WTC11 (cell line): ENCODE results near the gene LAMA5. TPM values are rescaled to one million over a fixed set of nuclear protein-coding genes. Genes with fewer than 3 reads are reported as not detected.

Experiments used
- ATAC-seq: fragments of 200-7000 bp; cut with Tn5 transposase; 2 replicates; pipeline ENCODE4 v1.10.0; 2021; ENCODE audit warnings: mild to moderate bottlenecking, moderate library complexity
- CTCF ChIA-PET: fragments of 300-600 bp; sonication (Branson Sonifier 250); formaldehyde crosslinking; loops from one replicate; lab custom pipeline; 2021; ENCODE audit warnings: antibody characterized with exemption; lab: Charles Lee
- POLR2A ChIA-PET: fragments of 350-600 bp; sonication (Branson Sonifier 250); formaldehyde crosslinking; loops from one replicate; lab custom pipeline; 2021; ENCODE audit warnings: antibody characterized with exemption; lab: Charles Lee
- DNase-seq: peaks from one replicate; pipeline ENCODE4 v3.0.0; 2021; ENCODE audit warnings: low spot score
- H3K27ac Mint-ChIP-seq: 2 replicates; pipeline ENCODE4 v1.8.0; 2021; ENCODE audit warnings: mixed read lengths
- H3K27me3 Mint-ChIP-seq: 2 replicates; pipeline ENCODE4 v1.8.0; 2021; ENCODE audit warnings: low read depth, mild to moderate bottlenecking, moderate library complexity, mixed read lengths
- H3K36me3 Mint-ChIP-seq: 2 replicates; pipeline ENCODE4 v1.8.0; 2021; ENCODE audit warnings: mixed read lengths
- H3K4me1 Mint-ChIP-seq: 2 replicates; pipeline ENCODE4 v1.8.0; 2022; ENCODE audit warnings: mixed read lengths
- H3K4me3 Mint-ChIP-seq: 2 replicates; pipeline ENCODE4 v1.8.0; 2021; ENCODE audit warnings: mild to moderate bottlenecking, moderate library complexity, mixed read lengths
- H3K9me3 Mint-ChIP-seq: 2 replicates; pipeline ENCODE4 v1.8.0; 2021; ENCODE audit warnings: mixed read lengths
- ELF4 ChIP-seq: sonication (generic); formaldehyde crosslinking; IDR thresholded peaks from 2 replicates; pipeline ENCODE4 v1.8.1; 2022; ENCODE audit warnings: low read depth, mild to moderate bottlenecking, moderate library complexity, missing genetic modification reagents
- ESRRA ChIP-seq: sonication (generic); formaldehyde crosslinking; IDR thresholded peaks from 2 replicates; pipeline ENCODE4 v1.8.1; 2022; ENCODE audit warnings: mild to moderate bottlenecking, missing genetic modification reagents, borderline replicate concordance
- GABPB1 ChIP-seq: sonication (generic); formaldehyde crosslinking; IDR thresholded peaks from 2 replicates; pipeline ENCODE4 v1.8.1; 2023; ENCODE audit warnings: mild to moderate bottlenecking, missing genetic modification reagents
- GRHL2 ChIP-seq: fragments of 250-450 bp; sonication (Bioruptor Pico); IDR thresholded peaks from 2 replicates; pipeline ENCODE4 v1.8.0; 2022; ENCODE audit warnings: mild to moderate bottlenecking, moderate library complexity; ENCODE audit not compliant: insufficient replicate concordance, severe bottlenecking
- IRF2 ChIP-seq: sonication (generic); formaldehyde crosslinking; IDR thresholded peaks from 2 replicates; pipeline ENCODE4 v1.8.0; 2022; ENCODE audit warnings: low read depth, missing genetic modification reagents, borderline replicate concordance
- MXD4 ChIP-seq: fragments of 250-450 bp; sonication (Bioruptor Pico); IDR thresholded peaks from 2 replicates; pipeline ENCODE4 v1.8.0; 2021; ENCODE audit warnings: mild to moderate bottlenecking, moderate library complexity, borderline replicate concordance
- MYBL2 ChIP-seq: sonication (generic); formaldehyde crosslinking; IDR thresholded peaks from 2 replicates; pipeline ENCODE4 v1.8.1; 2023; ENCODE audit warnings: mild to moderate bottlenecking, moderate library complexity, missing genetic modification reagents
- SMAD3 ChIP-seq: sonication (generic); formaldehyde crosslinking; IDR thresholded peaks from 2 replicates; pipeline ENCODE4 v1.8.0; 2022; ENCODE audit warnings: missing genetic modification reagents, mild to moderate bottlenecking, borderline replicate concordance
- SP1 ChIP-seq: sonication (generic); formaldehyde crosslinking; conservative IDR thresholded peaks from 2 replicates; pipeline ENCODE4 v1.8.1; 2022; ENCODE audit warnings: missing genetic modification reagents
- TEAD1 ChIP-seq: sonication (generic); formaldehyde crosslinking; IDR thresholded peaks from 2 replicates; pipeline ENCODE4 v1.8.0; 2022; ENCODE audit warnings: mild to moderate bottlenecking, missing genetic modification reagents
- total RNA-seq: library from RNA; stranded (reverse); gene quantifications from 3 replicates; pipeline ENCODE4 v1.2.3, GENCODE V29; 2021
- TF ChIP-seq, protein P1 (sequence below): sonication (generic); formaldehyde crosslinking; IDR thresholded peaks from 2 replicates; pipeline ENCODE4 v1.8.1; 2023; ENCODE audit warnings: mild to moderate bottlenecking, moderate library complexity, missing genetic modification reagents
- TF ChIP-seq, protein P2 (sequence below): sonication (generic); formaldehyde crosslinking; IDR thresholded peaks from 2 replicates; pipeline ENCODE4 v1.8.1; 2023; ENCODE audit warnings: mild to moderate bottlenecking, missing genetic modification reagents, borderline replicate concordance
- TF ChIP-seq, protein P3 (sequence below): sonication (generic); formaldehyde crosslinking; IDR thresholded peaks from 2 replicates; pipeline ENCODE4 v1.8.1; 2023; ENCODE audit warnings: mild to moderate bottlenecking, missing genetic modification reagents
- TF ChIP-seq, protein P4 (sequence below): fragments of 200-600 bp; IDR thresholded peaks from 2 replicates; pipeline ENCODE4 v1.8.0; 2022; ENCODE audit warnings: antibody characterized with exemption
- TF ChIP-seq, protein P5 (sequence below): sonication (generic); formaldehyde crosslinking; IDR thresholded peaks from 2 replicates; pipeline ENCODE4 v1.8.0; 2022; ENCODE audit warnings: mild to moderate bottlenecking, missing genetic modification reagents
- TF ChIP-seq, protein P6 (sequence below): fragments of 250-450 bp; sonication (Bioruptor Pico); conservative IDR thresholded peaks from 2 replicates; pipeline ENCODE4 v1.9.0; 2021; ENCODE audit warnings: mild to moderate bottlenecking

LAMA5 gene
- total RNA-seq, 1 experiment from 2014 or later = 329 TPM

DNA sequence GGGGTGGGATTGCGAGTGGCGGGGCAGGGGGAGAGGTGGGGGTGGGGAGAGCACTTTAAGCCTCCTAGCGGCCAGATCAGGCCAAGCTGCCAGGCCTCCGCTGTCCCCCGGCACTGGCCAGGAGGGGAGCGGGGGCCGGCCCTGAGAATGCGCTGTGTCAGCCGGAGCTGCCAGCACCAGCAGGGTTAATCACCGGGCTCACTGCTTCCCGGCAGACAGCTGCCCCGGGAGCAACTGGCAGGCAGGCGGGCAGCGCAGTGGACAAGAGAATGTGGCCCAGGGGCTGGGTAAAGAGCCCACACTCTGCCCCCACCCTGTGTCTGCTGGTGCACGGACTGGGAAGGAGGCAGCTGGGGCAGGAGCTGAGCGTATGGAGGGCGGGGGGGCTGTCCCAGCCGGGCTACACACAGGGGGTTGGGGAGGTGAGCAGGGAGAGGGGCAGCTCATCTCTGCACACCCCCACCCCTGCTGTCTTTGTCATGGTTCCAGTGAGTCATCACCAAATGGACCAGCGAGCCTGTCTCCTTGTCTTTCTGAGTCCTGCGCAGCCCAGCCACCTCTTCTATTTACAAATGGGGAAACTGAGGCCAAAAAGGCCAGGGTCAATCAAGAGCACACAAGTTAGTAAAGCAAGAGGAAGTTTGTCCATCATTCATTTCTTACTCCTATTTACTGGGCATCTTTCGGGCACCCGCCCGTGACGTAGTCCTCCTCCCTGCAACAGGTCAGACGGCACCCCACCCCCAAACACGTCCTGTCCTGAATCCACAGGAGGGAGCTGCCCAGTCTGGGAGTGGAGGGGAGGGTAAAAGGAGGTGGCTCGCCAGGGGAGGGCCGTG, 2.1 kb upstream of the LAMA5 start:
- peak overlapping the region; percentile 59; the same call in 1 of the 2 replicates for H3K27ac Mint-ChIP-seq
- H3K36me3 Mint-ChIP-seq = no peaks in the 10 kb centered on the region
- H3K4me1 Mint-ChIP-seq = peaks cover 30% of the 10 kb centered on the region
- H3K27me3 Mint-ChIP-seq = no peaks in the 10 kb centered on the region; the same call in 1 of the 2 replicates
- POLR2A ChIA-PET = interaction anchor here (0.8 to 4.8 kb wide), 10 partner anchors 8 to 558 kb away, joined by 3 to 29 read pairs (median 4); partner anchors contain the start of genes DIDO1 and RPS21
- DNase-seq (peak; percentile 78), ATAC-seq (peak; percentile 21)
- H3K9me3 Mint-ChIP-seq = no peaks in the 10 kb centered on the region
- 0 out of 2 replicates have a peak, but pooled peaks have one; percentile 37 for TF ChIP-seq ESRRA (CRISPR knock-in tag)
- peak; percentile 29; the same call in 1 of the 2 replicates for TF ChIP-seq SP1
- peak; percentile 22; the same call in 1 of the 2 replicates for TF ChIP-seq GABPB1 (CRISPR knock-in tag)
- no peak for TF ChIP-seq GRHL2 (CRISPR knock-in tag)
- TF ChIP-seq, protein P1, sequence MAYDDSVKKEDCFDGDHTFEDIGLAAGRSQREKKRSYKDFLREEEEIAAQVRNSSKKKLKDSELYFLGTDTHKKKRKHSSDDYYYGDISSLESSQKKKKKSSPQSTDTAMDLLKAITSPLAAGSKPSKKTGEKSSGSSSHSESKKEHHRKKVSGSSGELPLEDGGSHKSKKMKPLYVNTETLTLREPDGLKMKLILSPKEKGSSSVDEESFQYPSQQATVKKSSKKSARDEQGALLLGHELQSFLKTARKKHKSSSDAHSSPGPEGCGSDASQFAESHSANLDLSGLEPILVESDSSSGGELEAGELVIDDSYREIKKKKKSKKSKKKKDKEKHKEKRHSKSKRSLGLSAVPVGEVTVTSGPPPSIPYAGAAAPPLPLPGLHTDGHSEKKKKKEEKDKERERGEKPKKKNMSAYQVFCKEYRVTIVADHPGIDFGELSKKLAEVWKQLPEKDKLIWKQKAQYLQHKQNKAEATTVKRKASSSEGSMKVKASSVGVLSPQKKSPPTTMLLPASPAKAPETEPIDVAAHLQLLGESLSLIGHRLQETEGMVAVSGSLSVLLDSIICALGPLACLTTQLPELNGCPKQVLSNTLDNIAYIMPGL (CRISPR knock-in tag) = no peak
- no peak for TF ChIP-seq IRF2 (CRISPR knock-in tag)
- TF ChIP-seq TEAD1 = 0 out of 2 replicates have a peak, but pooled peaks have one; percentile 26
- TF ChIP-seq, protein P2, sequence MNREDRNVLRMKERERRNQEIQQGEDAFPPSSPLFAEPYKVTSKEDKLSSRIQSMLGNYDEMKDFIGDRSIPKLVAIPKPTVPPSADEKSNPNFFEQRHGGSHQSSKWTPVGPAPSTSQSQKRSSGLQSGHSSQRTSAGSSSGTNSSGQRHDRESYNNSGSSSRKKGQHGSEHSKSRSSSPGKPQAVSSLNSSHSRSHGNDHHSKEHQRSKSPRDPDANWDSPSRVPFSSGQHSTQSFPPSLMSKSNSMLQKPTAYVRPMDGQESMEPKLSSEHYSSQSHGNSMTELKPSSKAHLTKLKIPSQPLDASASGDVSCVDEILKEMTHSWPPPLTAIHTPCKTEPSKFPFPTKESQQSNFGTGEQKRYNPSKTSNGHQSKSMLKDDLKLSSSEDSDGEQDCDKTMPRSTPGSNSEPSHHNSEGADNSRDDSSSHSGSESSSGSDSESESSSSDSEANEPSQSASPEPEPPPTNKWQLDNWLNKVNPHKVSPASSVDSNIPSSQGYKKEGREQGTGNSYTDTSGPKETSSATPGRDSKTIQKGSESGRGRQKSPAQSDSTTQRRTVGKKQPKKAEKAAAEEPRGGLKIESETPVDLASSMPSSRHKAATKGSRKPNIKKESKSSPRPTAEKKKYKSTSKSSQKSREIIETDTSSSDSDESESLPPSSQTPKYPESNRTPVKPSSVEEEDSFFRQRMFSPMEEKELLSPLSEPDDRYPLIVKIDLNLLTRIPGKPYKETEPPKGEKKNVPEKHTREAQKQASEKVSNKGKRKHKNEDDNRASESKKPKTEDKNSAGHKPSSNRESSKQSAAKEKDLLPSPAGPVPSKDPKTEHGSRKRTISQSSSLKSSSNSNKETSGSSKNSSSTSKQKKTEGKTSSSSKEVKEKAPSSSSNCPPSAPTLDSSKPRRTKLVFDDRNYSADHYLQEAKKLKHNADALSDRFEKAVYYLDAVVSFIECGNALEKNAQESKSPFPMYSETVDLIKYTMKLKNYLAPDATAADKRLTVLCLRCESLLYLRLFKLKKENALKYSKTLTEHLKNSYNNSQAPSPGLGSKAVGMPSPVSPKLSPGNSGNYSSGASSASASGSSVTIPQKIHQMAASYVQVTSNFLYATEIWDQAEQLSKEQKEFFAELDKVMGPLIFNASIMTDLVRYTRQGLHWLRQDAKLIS (CRISPR knock-in tag) = no peak
- no peak for TF ChIP-seq SMAD3 (CRISPR knock-in tag)
- TF ChIP-seq, protein P3, sequence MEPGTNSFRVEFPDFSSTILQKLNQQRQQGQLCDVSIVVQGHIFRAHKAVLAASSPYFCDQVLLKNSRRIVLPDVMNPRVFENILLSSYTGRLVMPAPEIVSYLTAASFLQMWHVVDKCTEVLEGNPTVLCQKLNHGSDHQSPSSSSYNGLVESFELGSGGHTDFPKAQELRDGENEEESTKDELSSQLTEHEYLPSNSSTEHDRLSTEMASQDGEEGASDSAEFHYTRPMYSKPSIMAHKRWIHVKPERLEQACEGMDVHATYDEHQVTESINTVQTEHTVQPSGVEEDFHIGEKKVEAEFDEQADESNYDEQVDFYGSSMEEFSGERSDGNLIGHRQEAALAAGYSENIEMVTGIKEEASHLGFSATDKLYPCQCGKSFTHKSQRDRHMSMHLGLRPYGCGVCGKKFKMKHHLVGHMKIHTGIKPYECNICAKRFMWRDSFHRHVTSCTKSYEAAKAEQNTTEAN (CRISPR knock-in tag) = 0 out of 2 replicates have a peak, but pooled peaks have one; percentile 44
- TF ChIP-seq, protein P4, sequence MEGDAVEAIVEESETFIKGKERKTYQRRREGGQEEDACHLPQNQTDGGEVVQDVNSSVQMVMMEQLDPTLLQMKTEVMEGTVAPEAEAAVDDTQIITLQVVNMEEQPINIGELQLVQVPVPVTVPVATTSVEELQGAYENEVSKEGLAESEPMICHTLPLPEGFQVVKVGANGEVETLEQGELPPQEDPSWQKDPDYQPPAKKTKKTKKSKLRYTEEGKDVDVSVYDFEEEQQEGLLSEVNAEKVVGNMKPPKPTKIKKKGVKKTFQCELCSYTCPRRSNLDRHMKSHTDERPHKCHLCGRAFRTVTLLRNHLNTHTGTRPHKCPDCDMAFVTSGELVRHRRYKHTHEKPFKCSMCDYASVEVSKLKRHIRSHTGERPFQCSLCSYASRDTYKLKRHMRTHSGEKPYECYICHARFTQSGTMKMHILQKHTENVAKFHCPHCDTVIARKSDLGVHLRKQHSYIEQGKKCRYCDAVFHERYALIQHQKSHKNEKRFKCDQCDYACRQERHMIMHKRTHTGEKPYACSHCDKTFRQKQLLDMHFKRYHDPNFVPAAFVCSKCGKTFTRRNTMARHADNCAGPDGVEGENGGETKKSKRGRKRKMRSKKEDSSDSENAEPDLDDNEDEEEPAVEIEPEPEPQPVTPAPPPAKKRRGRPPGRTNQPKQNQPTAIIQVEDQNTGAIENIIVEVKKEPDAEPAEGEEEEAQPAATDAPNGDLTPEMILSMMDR = peak; percentile 47
- no peak for TF ChIP-seq MYBL2 (CRISPR knock-in tag)
- TF ChIP-seq, all 79 proteins: peak for 6
- H3K4me3 Mint-ChIP-seq = peak overlapping the region; percentile 68
- CTCF ChIA-PET = interaction anchor here (0.8 to 9.1 kb wide), 27 partner anchors 9 to 1604 kb away, joined by 3 to 137 read pairs (median 4); partner anchors contain the start of genes ADRM1 and RPS21

DNA sequence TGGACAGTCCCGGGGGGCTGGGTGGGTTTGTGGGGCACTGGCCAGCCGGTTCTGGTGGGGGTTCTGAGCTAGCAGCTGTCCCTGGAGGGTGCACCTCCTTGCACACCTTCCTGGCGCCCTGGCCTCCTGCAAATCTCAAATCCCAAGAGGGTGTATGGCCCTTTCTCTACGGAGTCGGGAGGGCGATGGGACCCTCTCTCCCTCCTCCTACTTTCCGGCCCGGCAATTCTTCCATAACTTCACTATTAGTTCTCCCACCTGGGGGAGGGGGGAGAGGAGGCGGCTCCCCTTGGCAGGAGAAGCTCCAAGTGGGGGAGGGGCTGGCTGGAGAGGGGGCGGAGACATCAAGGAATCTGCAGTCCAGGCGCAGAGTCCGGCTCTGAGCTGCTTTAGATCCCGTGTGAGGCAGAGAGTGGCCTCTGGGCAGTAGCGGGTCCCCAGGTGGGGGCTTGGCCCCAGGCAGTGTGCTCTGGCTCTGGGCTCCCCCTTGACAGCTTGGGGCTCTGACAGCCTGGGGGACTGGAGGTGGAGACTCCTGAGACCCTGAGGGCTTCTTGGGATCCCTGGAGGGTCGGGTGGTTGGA, 1.4 kb upstream of the LAMA5 start:
- DNase-seq (peak; percentile 90), ATAC-seq (peak; percentile 24)
- ChIA-PET POLR2A (interaction anchor here (0.8 to 4.8 kb wide), 10 partner anchors 8 to 558 kb away, joined by 3 to 29 read pairs (median 4); partner anchors contain the start of genes DIDO1 and RPS21), CTCF (interaction anchor here (0.8 to 9.1 kb wide), 29 partner anchors 10 to 1605 kb away, joined by 3 to 137 read pairs (median 4); partner anchors contain the start of genes ADRM1 and RPS21)
- H3K4me1 Mint-ChIP-seq = peaks cover 35% of the 10 kb centered on the region
- no peaks in the 10 kb centered on the region for H3K9me3 Mint-ChIP-seq
- H3K36me3 Mint-ChIP-seq = no peaks in the 10 kb centered on the region
- H3K27me3 Mint-ChIP-seq = no peaks in the 10 kb centered on the region; the same call in 1 of the 2 replicates
- peak overlapping the region; percentile 68 for H3K4me3 Mint-ChIP-seq
- peak overlapping the region; percentile 74; the same call in 1 of the 2 replicates for H3K27ac Mint-ChIP-seq
- TF ChIP-seq TEAD1 = 0 out of 2 replicates have a peak, but pooled peaks have one; percentile 15
- TF ChIP-seq, protein P5, sequence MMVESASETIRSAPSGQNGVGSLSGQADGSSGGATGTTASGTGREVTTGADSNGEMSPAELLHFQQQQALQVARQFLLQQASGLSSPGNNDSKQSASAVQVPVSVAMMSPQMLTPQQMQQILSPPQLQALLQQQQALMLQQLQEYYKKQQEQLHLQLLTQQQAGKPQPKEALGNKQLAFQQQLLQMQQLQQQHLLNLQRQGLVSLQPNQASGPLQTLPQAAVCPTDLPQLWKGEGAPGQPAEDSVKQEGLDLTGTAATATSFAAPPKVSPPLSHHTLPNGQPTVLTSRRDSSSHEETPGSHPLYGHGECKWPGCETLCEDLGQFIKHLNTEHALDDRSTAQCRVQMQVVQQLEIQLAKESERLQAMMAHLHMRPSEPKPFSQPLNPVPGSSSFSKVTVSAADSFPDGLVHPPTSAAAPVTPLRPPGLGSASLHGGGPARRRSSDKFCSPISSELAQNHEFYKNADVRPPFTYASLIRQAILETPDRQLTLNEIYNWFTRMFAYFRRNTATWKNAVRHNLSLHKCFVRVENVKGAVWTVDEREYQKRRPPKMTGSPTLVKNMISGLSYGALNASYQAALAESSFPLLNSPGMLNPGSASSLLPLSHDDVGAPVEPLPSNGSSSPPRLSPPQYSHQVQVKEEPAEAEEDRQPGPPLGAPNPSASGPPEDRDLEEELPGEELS (CRISPR knock-in tag) = no peak
- no peak for TF ChIP-seq ELF4 (CRISPR knock-in tag)
- no peak for TF ChIP-seq MYBL2 (CRISPR knock-in tag)
- TF ChIP-seq, protein P6, sequence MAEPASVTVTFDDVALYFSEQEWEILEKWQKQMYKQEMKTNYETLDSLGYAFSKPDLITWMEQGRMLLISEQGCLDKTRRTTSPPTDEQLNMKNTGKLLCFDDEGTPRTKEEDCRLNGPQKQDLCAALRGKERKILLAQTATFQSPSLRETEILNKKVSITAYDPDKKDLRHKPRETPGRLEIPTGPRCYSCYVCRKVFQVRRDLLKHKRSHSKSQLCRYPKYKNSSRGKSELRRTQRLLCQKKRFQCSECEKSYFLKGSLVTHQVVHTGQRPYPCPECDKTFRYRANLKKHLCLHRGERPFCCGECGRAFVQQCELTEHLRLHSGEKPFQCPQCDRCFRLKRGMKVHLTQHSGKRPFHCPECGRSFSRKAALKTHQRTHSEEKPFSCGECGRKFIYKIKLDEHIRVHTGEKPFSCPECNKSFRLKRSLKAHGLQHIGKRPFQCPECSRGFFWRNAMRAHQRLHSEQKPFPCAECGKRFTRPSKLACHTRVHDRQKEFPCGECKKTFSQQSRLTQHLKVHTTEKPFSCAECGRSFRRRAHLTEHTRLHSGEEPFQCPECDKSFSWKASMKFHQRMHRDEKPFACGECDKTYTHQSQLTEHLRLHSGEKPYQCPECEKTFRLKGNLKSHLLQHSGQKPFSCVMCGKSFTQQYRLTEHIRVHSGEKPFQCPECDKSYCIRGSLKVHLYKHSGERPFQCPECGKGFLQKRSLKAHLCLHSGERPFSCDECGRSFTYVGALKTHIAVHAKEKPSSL (CRISPR knock-in tag) = no peak
- 0 out of 2 replicates have a peak, but pooled peaks have one; percentile 7 for TF ChIP-seq GABPB1 (CRISPR knock-in tag)
- TF ChIP-seq MXD4 (CRISPR knock-in tag) = no peak
